A549 (cell line): ENCODE measurements around the gene SGCE. TPM values are rescaled to one million over a fixed set of nuclear protein-coding genes. Genes with fewer than 3 reads are reported as not detected.

ENCODE experiments used
- ATAC-seq, 2 experiments: fragments of 200-7000 bp in 1 of 2; fragments of >200 bp in 1 of 2; cut with Nextera tagmentation in 1 of 2; cut with Tn5 transposase in 1 of 2; 3 replicates each; pipeline versions ENCODE4 v1.8.0 to v1.9.1; 2018 to 2020; ENCODE audit warnings: mild to moderate bottlenecking in 1 of 2, moderate library complexity in 1 of 2
- CTCF ChIA-PET: fragments of 300-600 bp; sonication (Branson Sonifier 250); formaldehyde crosslinking; extraction: SDS; loops from one replicate; lab custom pipeline; 2021; ENCODE audit warnings: antibody characterized with exemption, inconsistent platforms; lab: Yijun Ruan, JAX
- POLR2A ChIA-PET: fragments of 350-600 bp; formaldehyde crosslinking; extraction: SDS; loops from one replicate; lab custom pipeline; 2021; ENCODE audit warnings: antibody characterized with exemption, inconsistent platforms; lab: Yijun Ruan, JAX
- DNase-seq, 2 experiments: peaks; one replicate each; pipeline versions ENCODE4 v3.0.0 to v3.0.0-alpha.2; 2011 to 2016; ENCODE audit warnings: low read depth in 1 of 2, low spot score in 1 of 2
- FAIRE-seq: peaks from 2 replicates; lab custom pipeline; 2011; peaks lifted over from hg19 to GRCh38; lab: Jason Lieb, UNC
- H3K27ac ChIP-seq, 2 experiments: fragments of >200 bp; sonication (Bioruptor Twin); formaldehyde crosslinking; 3 replicates each; pipeline ENCODE4 v1.5.1; 2016 to 2017
- H3K4me1 ChIP-seq: fragments of >200 bp; sonication (Bioruptor Twin); formaldehyde crosslinking; 3 replicates; pipeline ENCODE4 v1.6.1; 2016
- H3K4me2 ChIP-seq: fragments of >200 bp; sonication (Bioruptor Twin); formaldehyde crosslinking; 3 replicates; pipeline ENCODE4 v1.6.1; 2016
- H3K4me3 ChIP-seq: fragments of >200 bp; sonication (Bioruptor Twin); formaldehyde crosslinking; 3 replicates; pipeline ENCODE4 v1.5.1; 2016
- H3K9me3 ChIP-seq: fragments of >200 bp; sonication (Bioruptor Twin); formaldehyde crosslinking; 3 replicates; pipeline ENCODE4 v1.6.1; 2016
- BHLHE40 ChIP-seq: IDR thresholded peaks from 2 replicates; pipeline ENCODE4 v1.6.1; 2012; ENCODE audit warnings: low read depth, low read length, inconsistent platforms
- CBX2 ChIP-seq: fragments of 200-600 bp; sonication (generic); IDR thresholded peaks from 2 replicates; pipeline ENCODE4 v1.6.1; 2016; ENCODE audit warnings: low read depth, mild to moderate bottlenecking, borderline replicate concordance
- CHD2 ChIP-seq: fragments of 150-350 bp; IDR thresholded peaks from 2 replicates; pipeline ENCODE4 v1.6.1; 2014; ENCODE audit warnings: low read length; ENCODE audit not compliant: partially characterized antibody
- ELK1 ChIP-seq: fragments of 150-350 bp; IDR thresholded peaks from 2 replicates; pipeline ENCODE4 v1.6.1; 2014; ENCODE audit warnings: low read depth, mild to moderate bottlenecking, low read length
- EP300 ChIP-seq, 2 experiments: fragments of >200 bp; sonication (Bioruptor Twin); formaldehyde crosslinking; IDR thresholded peaks; 2 replicates in 1 of 2; 3 replicates in 1 of 2; pipeline ENCODE4 v1.6.1; 2016 to 2017
- HEYL ChIP-seq: fragments of 250-450 bp; sonication (Bioruptor Pico); IDR thresholded peaks from 2 replicates; pipeline ENCODE4 v1.8.0; 2021; ENCODE audit warnings: mild to moderate bottlenecking, moderate library complexity
- HOXB13 ChIP-seq: fragments of 250-450 bp; sonication (Bioruptor Pico); IDR thresholded peaks from 2 replicates; pipeline ENCODE4 v1.5.0; 2020; ENCODE audit warnings: low read depth, mild to moderate bottlenecking, moderate library complexity
- HOXB5 ChIP-seq: fragments of 250-450 bp; sonication (Bioruptor Pico); IDR thresholded peaks from 2 replicates; pipeline ENCODE4 v1.5.0; 2020; ENCODE audit warnings: mild to moderate bottlenecking, moderate library complexity
- KDM1A ChIP-seq: fragments of 200-600 bp; sonication (generic); IDR thresholded peaks from 2 replicates; pipeline ENCODE4 v1.6.1; 2016; ENCODE audit warnings: low read depth, mild to moderate bottlenecking
- KDM5A ChIP-seq: fragments of 200-600 bp; sonication (generic); IDR thresholded peaks from 2 replicates; pipeline ENCODE4 v1.6.1; 2016; ENCODE audit warnings: antibody characterized with exemption, mild to moderate bottlenecking
- MAZ ChIP-seq: fragments of 150-350 bp; IDR thresholded peaks from 2 replicates; pipeline ENCODE4 v1.6.1; 2014; ENCODE audit warnings: antibody characterized with exemption, low read depth, low read length, borderline replicate concordance
- NFE2L2 ChIP-seq: fragments of 150-350 bp; conservative IDR thresholded peaks from 2 replicates; pipeline ENCODE4 v1.6.1; 2014; ENCODE audit warnings: low read length
- RARB ChIP-seq: fragments of 250-450 bp; sonication (Bioruptor Pico); IDR thresholded peaks from 2 replicates; pipeline ENCODE4 v1.8.0; 2021; ENCODE audit warnings: mild to moderate bottlenecking, moderate library complexity
- RNF2 ChIP-seq: fragments of 200-600 bp; sonication (generic); IDR thresholded peaks from 2 replicates; pipeline ENCODE4 v1.6.1; 2016; ENCODE audit warnings: low read depth, mild to moderate bottlenecking, antibody characterized with exemption, moderate library complexity, borderline replicate concordance
- TFCP2L1 ChIP-seq: fragments of 250-450 bp; sonication (Bioruptor Pico); IDR thresholded peaks from 2 replicates; pipeline ENCODE4 v1.5.0; 2021; ENCODE audit warnings: mild to moderate bottlenecking
- ZC3H11A ChIP-seq: fragments of 450-650 bp; IDR thresholded peaks from 2 replicates; pipeline ENCODE4 v1.6.1; 2014; ENCODE audit warnings: antibody characterized with exemption, mild to moderate bottlenecking
- ZFP36 ChIP-seq: fragments of 450-650 bp; IDR thresholded peaks from 2 replicates; pipeline ENCODE4 v1.6.1; 2014; ENCODE audit warnings: borderline replicate concordance; ENCODE audit not compliant: partially characterized antibody
- WGBS: methylation state at CpG from one replicate; pipeline ENCODE4 v1.1.6; 2017; ENCODE audit errors: missing lambda C conversion rate; 5-methylcytosine and 5-hydroxymethylcytosine counted together
- polyA plus RNA-seq, 4 experiments: library from polyadenylated mRNA; depleted of rRNA in 3 of 4; stranded (reverse); fragments of >200 nt; fragmentation: RNase III in 1 of 4; extraction: RNeasy Plus Mini Kit Qiagen cat#74134 plus additional on column Dnase treatment in 1 of 4; gene quantifications; 2 replicates in 3 of 4; 3 replicates in 1 of 4; pipeline ENCODE4 v1.2.3, GENCODE V29; 2011 to 2017
- TF ChIP-seq, protein P1 (sequence below): IDR thresholded peaks from 2 replicates; pipeline ENCODE4 v1.6.1; 2012
- TF ChIP-seq, protein P2 (sequence below): fragments of 200-600 bp; sonication (generic); IDR thresholded peaks from 2 replicates; pipeline ENCODE4 v1.6.1; 2016; ENCODE audit warnings: antibody characterized with exemption, mild to moderate bottlenecking, moderate library complexity
- TF ChIP-seq, protein P3 (sequence below): fragments of >200 bp; sonication (Bioruptor Twin); formaldehyde crosslinking; IDR thresholded peaks from 3 replicates; pipeline ENCODE4 v1.5.1; 2016

SGCE gene
- polyA plus RNA-seq, 2 of the 4 experiments (the other 2 are of a cell fraction), result 60.1 to 97.2 TPM

DNA sequence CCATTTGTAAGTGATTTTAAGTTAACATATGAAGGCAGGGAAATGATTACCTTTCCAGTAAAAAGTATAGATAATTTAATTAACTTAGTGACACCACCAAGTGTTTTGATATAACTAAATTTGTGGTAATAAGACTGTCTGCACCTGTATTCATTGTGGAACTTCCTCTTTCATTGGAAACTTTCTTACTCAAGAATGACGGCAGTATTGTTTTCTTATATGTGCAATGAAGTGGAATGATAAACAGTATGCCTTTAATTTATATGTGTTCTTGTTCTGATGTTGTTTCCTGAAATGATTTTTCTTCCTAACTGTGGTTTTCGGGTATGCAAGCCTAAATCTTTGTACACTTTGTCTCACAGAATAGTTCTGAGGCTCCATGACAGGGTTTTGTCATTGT, 99.9 kb downstream of the SGCE start:
- peaks cover 9% of the 10 kb centered on the region for H3K4me1 ChIP-seq
- H3K27ac ChIP-seq, result no peak overlapping the region
- no peak overlapping the region for H3K4me3 ChIP-seq
- H3K9me3 ChIP-seq, result no peaks in the 10 kb centered on the region
- DNase-seq (no peak), FAIRE-seq (no peak), ATAC-seq (no peak)
- H3K4me2 ChIP-seq, result no peak overlapping the region
- ChIA-PET CTCF (no interaction called here), POLR2A (no interaction called here)
- no peak for TF ChIP-seq NFE2L2
- no peak for TF ChIP-seq EP300 (IDR thresholded peaks at IDR 0.05)
- TF ChIP-seq, protein P1, sequence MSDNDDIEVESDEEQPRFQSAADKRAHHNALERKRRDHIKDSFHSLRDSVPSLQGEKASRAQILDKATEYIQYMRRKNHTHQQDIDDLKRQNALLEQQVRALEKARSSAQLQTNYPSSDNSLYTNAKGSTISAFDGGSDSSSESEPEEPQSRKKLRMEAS, result no peak
- TF ChIP-seq HEYL (CRISPR knock-in tag), result no peak
- no peak for TF ChIP-seq KDM5A
- TF ChIP-seq, protein P2, sequence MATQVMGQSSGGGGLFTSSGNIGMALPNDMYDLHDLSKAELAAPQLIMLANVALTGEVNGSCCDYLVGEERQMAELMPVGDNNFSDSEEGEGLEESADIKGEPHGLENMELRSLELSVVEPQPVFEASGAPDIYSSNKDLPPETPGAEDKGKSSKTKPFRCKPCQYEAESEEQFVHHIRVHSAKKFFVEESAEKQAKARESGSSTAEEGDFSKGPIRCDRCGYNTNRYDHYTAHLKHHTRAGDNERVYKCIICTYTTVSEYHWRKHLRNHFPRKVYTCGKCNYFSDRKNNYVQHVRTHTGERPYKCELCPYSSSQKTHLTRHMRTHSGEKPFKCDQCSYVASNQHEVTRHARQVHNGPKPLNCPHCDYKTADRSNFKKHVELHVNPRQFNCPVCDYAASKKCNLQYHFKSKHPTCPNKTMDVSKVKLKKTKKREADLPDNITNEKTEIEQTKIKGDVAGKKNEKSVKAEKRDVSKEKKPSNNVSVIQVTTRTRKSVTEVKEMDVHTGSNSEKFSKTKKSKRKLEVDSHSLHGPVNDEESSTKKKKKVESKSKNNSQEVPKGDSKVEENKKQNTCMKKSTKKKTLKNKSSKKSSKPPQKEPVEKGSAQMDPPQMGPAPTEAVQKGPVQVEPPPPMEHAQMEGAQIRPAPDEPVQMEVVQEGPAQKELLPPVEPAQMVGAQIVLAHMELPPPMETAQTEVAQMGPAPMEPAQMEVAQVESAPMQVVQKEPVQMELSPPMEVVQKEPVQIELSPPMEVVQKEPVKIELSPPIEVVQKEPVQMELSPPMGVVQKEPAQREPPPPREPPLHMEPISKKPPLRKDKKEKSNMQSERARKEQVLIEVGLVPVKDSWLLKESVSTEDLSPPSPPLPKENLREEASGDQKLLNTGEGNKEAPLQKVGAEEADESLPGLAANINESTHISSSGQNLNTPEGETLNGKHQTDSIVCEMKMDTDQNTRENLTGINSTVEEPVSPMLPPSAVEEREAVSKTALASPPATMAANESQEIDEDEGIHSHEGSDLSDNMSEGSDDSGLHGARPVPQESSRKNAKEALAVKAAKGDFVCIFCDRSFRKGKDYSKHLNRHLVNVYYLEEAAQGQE, result no peak
- no peak for TF ChIP-seq TFCP2L1 (CRISPR knock-in tag)
- no peak for TF ChIP-seq BHLHE40
- TF ChIP-seq CBX2, result no peak
- TF ChIP-seq ELK1, result no peak
- no peak for TF ChIP-seq ZFP36
- TF ChIP-seq HOXB5 (CRISPR knock-in tag), result no peak
- TF ChIP-seq CHD2, result no peak
- TF ChIP-seq MAZ, result no peak
- TF ChIP-seq HOXB13 (CRISPR knock-in tag), result no peak
- no peak for TF ChIP-seq KDM1A
- TF ChIP-seq RARB (CRISPR knock-in tag), result no peak
- 89% methylated on average over 2 of the region's 2 CpGs for WGBS

DNA sequence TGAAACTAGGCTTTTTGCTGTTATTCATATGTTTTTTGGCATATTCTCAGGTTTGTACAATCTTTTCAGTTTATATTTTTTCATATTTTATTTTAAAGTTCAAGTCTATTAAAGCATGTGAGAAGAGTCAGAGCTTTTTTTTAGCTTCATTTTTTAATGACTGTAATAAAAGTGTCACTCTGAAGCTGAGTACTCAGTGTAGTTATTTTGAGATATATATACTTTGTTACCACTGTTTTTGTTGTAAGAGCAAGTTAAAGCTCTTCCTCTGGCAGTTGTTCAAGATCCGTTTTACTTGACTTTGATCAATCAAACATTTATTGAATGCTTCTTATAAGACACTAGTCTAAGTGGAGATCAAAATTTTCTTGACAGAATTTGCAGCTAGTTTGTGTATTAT, 108.8 kb downstream of the SGCE start:
- ChIA-PET POLR2A (no interaction called here), CTCF (interaction anchor here (0.7 kb wide), 1 partner anchor 700 kb away, joined by 3 read pairs; no protein-coding TSS in a partner anchor)
- WGBS, result 59% methylated on average over 1 of the region's 1 CpG
- no peak for ATAC-seq
- no peak for DNase-seq
- Histone ChIP-seq H3K27ac (no peak overlapping the region), H3K4me3 (no peak overlapping the region), H3K4me2 (no peak overlapping the region), H3K4me1 (no peaks in the 10 kb centered on the region), H3K9me3 (no peaks in the 10 kb centered on the region)
- TF ChIP-seq ZC3H11A (no peak), BHLHE40 (no peak), KDM1A (no peak), RNF2 (no peak)
- TF ChIP-seq, protein P3, sequence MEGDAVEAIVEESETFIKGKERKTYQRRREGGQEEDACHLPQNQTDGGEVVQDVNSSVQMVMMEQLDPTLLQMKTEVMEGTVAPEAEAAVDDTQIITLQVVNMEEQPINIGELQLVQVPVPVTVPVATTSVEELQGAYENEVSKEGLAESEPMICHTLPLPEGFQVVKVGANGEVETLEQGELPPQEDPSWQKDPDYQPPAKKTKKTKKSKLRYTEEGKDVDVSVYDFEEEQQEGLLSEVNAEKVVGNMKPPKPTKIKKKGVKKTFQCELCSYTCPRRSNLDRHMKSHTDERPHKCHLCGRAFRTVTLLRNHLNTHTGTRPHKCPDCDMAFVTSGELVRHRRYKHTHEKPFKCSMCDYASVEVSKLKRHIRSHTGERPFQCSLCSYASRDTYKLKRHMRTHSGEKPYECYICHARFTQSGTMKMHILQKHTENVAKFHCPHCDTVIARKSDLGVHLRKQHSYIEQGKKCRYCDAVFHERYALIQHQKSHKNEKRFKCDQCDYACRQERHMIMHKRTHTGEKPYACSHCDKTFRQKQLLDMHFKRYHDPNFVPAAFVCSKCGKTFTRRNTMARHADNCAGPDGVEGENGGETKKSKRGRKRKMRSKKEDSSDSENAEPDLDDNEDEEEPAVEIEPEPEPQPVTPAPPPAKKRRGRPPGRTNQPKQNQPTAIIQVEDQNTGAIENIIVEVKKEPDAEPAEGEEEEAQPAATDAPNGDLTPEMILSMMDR, result no peak
- FAIRE-seq, result no peak
